ENCODE results near the gene AMN1. TPM values are rescaled to one million over a fixed set of nuclear protein-coding genes. Genes with fewer than 3 reads are reported as not detected.
"Not testable (repeated sequence)": the region's sequence is repeated elsewhere in the genome, so short reads cannot be mapped to it uniquely, and the experiment has no call there.

AMN1 gene
- total and polyA plus RNA-seq, 2 experiments from 2014 or later, result 9.3 to 14.0 TPM

GRCh38 chr12:31765931-31766330 is 37.1 kb upstream of the AMN1 start:
- H3K9me2 ChIP-seq (replicated peaks; ENCODE audit: insufficient read depth), result no peaks in the 10 kb centered on the region
- H3K79me2 ChIP-seq, result no peaks in the 10 kb centered on the region
- H4K20me1 ChIP-seq (ENCODE audit: insufficient read depth, poor library complexity, severe bottlenecking), result no peaks in the 10 kb centered on the region
- no peak overlapping the region for H3K4me3 ChIP-seq
- no peak overlapping the region for H2AFZ ChIP-seq
- no peaks in the 10 kb centered on the region for H3K9me3 ChIP-seq (ENCODE audit: low read depth)
- no peaks in the 10 kb centered on the region for H3K27me3 ChIP-seq
- WGBS (ENCODE audit: low lambda C conversion rate, missing lambda C conversion rate), result 86% methylated on average over 1 of the region's 1 CpG
- no peak overlapping the region for H3K4me2 ChIP-seq
- no peak for TF ChIP-seq CTCF (IDR thresholded peaks at IDR 0.05; ENCODE audit: poor library complexity)
- no peak for TF ChIP-seq EZH2 (IDR thresholded peaks at IDR 0.05; ENCODE audit: borderline replicate concordance)
- no peak for TF ChIP-seq EZH2phosphoT487 (IDR thresholded peaks at IDR 0.05; ENCODE audit: low read depth, severe bottlenecking, unreplicated experiment)
- no peaks in the 10 kb centered on the region for H3K4me1 ChIP-seq (ENCODE audit: insufficient read depth)
- no peak for DNase-seq (ENCODE audit: low spot score)
- no peak overlapping the region for H3K27ac ChIP-seq
- H3K36me3 ChIP-seq (replicated peaks; ENCODE audit: insufficient read depth, low read depth), result no peaks in the 10 kb centered on the region

GRCh38 chr12:31759632-31760459 is 31.0 kb upstream of the AMN1 start:
- WGBS (ENCODE audit: low lambda C conversion rate, missing lambda C conversion rate), result 88% methylated on average over 4 of the region's 4 CpGs
- Histone ChIP-seq H3K4me1 (ENCODE audit: insufficient read depth) (peaks cover 8% of the 10 kb centered on the region), H3K9me3 (ENCODE audit: low read depth) (no peaks in the 10 kb centered on the region), H3K4me3 (no peak overlapping the region), H3K4me2 (no peak overlapping the region), H3K27ac (no peak overlapping the region), H3K36me3 (replicated peaks; ENCODE audit: insufficient read depth, low read depth) (no peaks in the 10 kb centered on the region), H2AFZ (no peak overlapping the region), H3K27me3 (no peaks in the 10 kb centered on the region), H3K79me2 (no peaks in the 10 kb centered on the region), H4K20me1 (ENCODE audit: insufficient read depth, poor library complexity, severe bottlenecking) (no peaks in the 10 kb centered on the region), H3K9me2 (replicated peaks; ENCODE audit: insufficient read depth) (no peaks in the 10 kb centered on the region)
- no peak for DNase-seq (ENCODE audit: low spot score)
- TF ChIP-seq EZH2 (IDR thresholded peaks at IDR 0.05; ENCODE audit: borderline replicate concordance) (no peak), EZH2phosphoT487 (IDR thresholded peaks at IDR 0.05; ENCODE audit: low read depth, severe bottlenecking, unreplicated experiment) (no peak)

DNA sequence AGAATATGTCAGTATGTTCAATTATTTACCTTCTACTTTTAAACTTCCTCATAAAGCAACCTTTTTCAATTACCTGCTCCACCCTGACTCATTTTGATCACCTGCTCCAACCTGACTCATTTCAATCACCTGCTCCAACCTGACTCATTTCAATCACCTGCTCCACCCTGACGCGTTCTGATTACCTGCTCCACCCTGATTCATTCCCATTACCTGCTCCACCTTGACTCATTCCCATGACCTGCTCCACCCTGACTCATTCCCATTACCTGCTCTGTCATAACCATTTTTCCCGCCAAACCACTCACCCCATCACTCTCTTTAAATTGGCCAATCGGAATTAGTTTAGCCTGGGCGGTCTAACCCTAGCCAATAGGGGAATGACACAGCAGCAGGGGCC is 29.5 kb upstream of the AMN1 start:
- not testable (repeated sequence) for H3K9me3 ChIP-seq (ENCODE audit: low read depth); H3K4me1 ChIP-seq (ENCODE audit: insufficient read depth); DNase-seq (ENCODE audit: low spot score); H3K79me2 ChIP-seq; H3K36me3 ChIP-seq (replicated peaks; ENCODE audit: insufficient read depth, low read depth); H4K20me1 ChIP-seq (ENCODE audit: insufficient read depth, poor library complexity, severe bottlenecking); H3K27ac ChIP-seq; H3K9me2 ChIP-seq (replicated peaks; ENCODE audit: insufficient read depth); H3K27me3 ChIP-seq; H3K4me2 ChIP-seq; H3K4me3 ChIP-seq; H2AFZ ChIP-seq
- 93% methylated on average over 5 of the region's 5 CpGs for WGBS (ENCODE audit: low lambda C conversion rate, missing lambda C conversion rate)

GRCh38 chr12:31756977-31757420 is 28.2 kb upstream of the AMN1 start:
- no peak overlapping the region for H3K4me3 ChIP-seq
- no peaks in the 10 kb centered on the region for H3K79me2 ChIP-seq
- H3K4me2 ChIP-seq, result no peak overlapping the region
- DNase-seq (ENCODE audit: low spot score), result peak; percentile 70
- H2AFZ ChIP-seq, result no peak overlapping the region
- no peak for TF ChIP-seq EZH2 (IDR thresholded peaks at IDR 0.05; ENCODE audit: borderline replicate concordance)
- H3K9me3 ChIP-seq (ENCODE audit: low read depth), result no peaks in the 10 kb centered on the region
- WGBS (ENCODE audit: low lambda C conversion rate, missing lambda C conversion rate), result 59% methylated on average over 1 of the region's 1 CpG
- H4K20me1 ChIP-seq (ENCODE audit: insufficient read depth, poor library complexity, severe bottlenecking), result no peaks in the 10 kb centered on the region
- H3K27me3 ChIP-seq, result no peaks in the 10 kb centered on the region
- H3K9me2 ChIP-seq (replicated peaks; ENCODE audit: insufficient read depth), result no peaks in the 10 kb centered on the region
- peak overlapping the region; percentile 88 for H3K27ac ChIP-seq
- peaks cover 8% of the 10 kb centered on the region for H3K4me1 ChIP-seq (ENCODE audit: insufficient read depth)
- no peaks in the 10 kb centered on the region for H3K36me3 ChIP-seq (replicated peaks; ENCODE audit: insufficient read depth, low read depth)

DNA sequence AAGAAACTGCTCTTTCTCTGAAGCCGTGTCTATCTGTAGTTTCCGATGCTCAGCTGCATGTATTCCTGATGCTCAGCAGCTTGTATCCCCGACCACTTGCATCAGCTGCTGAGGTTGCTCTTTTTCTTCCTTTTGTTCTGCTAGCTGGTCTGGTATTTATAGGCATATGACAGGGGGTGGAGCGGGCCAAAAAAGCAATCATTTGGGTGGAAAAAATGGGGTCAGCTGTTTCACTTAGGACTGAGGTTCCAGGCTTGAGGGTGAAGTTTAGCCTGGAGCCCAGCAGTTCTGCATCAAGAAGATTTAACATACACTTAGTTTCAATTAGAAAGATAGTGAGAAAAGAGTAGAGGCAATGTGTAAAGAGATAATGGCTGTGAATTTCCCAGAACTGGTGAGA is 23.6 kb upstream of the AMN1 start:
- H3K79me2 ChIP-seq, result no peaks in the 10 kb centered on the region
- H3K9me3 ChIP-seq (ENCODE audit: low read depth), result peaks cover 8% of the 10 kb centered on the region
- H3K9me2 ChIP-seq (replicated peaks; ENCODE audit: insufficient read depth), result no peaks in the 10 kb centered on the region
- H3K36me3 ChIP-seq (replicated peaks; ENCODE audit: insufficient read depth, low read depth), result no peaks in the 10 kb centered on the region
- H3K4me1 ChIP-seq (ENCODE audit: insufficient read depth), result peaks cover 12% of the 10 kb centered on the region
- DNase-seq (ENCODE audit: low spot score), result no peak
- H3K27me3 ChIP-seq, result no peaks in the 10 kb centered on the region
- no peak overlapping the region for H3K27ac ChIP-seq
- 91% methylated on average over 4 of the region's 4 CpGs for WGBS (ENCODE audit: low lambda C conversion rate, missing lambda C conversion rate)
- no peak overlapping the region for H2AFZ ChIP-seq
- TF ChIP-seq EZH2phosphoT487 (IDR thresholded peaks at IDR 0.05; ENCODE audit: low read depth, severe bottlenecking, unreplicated experiment) (no peak), EZH2 (IDR thresholded peaks at IDR 0.05; ENCODE audit: borderline replicate concordance) (no peak), CTCF (IDR thresholded peaks at IDR 0.05; ENCODE audit: poor library complexity) (no peak)
- H4K20me1 ChIP-seq (ENCODE audit: insufficient read depth, poor library complexity, severe bottlenecking), result no peaks in the 10 kb centered on the region
- no peak overlapping the region for H3K4me2 ChIP-seq
- H3K4me3 ChIP-seq, result no peak overlapping the region

All from hepatocyte (in vitro differentiated cells).